HG03097 (cell line): ENCODE data around the gene PCDHGA6.
"Not testable (repeated sequence)": the region's sequence is repeated elsewhere in the genome, so short reads cannot be mapped to it uniquely, and the experiment has no call there.

ENCODE experiments used
- ATAC-seq: cut with Tn5 transposase; IDR thresholded peaks from one replicate; pipeline ENCODE4 v1.9.1; 2021; ENCODE audit not compliant: unreplicated experiment, low FRiP score

Gene PCDHGA6

GRCh38 chr5:141359790-141360426, 13.8 kb upstream of the PCDHGA6 start, which contains the start of gene PCDHGB2:
TSS of gene PCDHGB2 (plus strand) at chr5:141359994. CDS start at chr5:141360136, 142 bp downstream.
- ATAC-seq = no peak

GRCh38 chr5:141360685-141361084, 13.0 kb upstream of the PCDHGA6 start:
- ATAC-seq = no peak

GRCh38 chr5:141362719-141363118, 11.0 kb upstream of the PCDHGA6 start:
- ATAC-seq = no peak

- ATAC-seq = no peak
Observed at GRCh38 chr5:141363952-141364660, 9.6 kb upstream of the PCDHGA6 start, which contains the start of gene PCDHGA5. TSS of gene PCDHGA5 (plus strand) at chr5:141364162. CDS start at chr5:141364331, 169 bp downstream.

- ATAC-seq = no peak
Observed at GRCh38 chr5:141366016-141366896, 7.4 kb upstream of the PCDHGA6 start.

GRCh38 chr5:141369994-141370848, 3.5 kb upstream of the PCDHGA6 start, which contains the start of gene PCDHGB3:
TSS of gene PCDHGB3 (plus strand) at chr5:141370242. CDS start at chr5:141370395, 153 bp downstream.
- ATAC-seq = peak; percentile 68

GRCh38 chr5:141371572-141372475, 1.9 kb upstream of the PCDHGA6 start:
- no peak for ATAC-seq

GRCh38 chr5:141374627-141375026, 936 bp downstream of the PCDHGA6 start:
- ATAC-seq = no peak

GRCh38 chr5:141375444-141376155, 1.9 kb downstream of the PCDHGA6 start:
- not testable (repeated sequence) for ATAC-seq

- no peak for ATAC-seq
Observed at GRCh38 chr5:141382469-141383294, 9.0 kb downstream of the PCDHGA6 start, which contains the start of gene PCDHGA7. TSS of gene PCDHGA7 (plus strand) at chr5:141382742. CDS start at chr5:141382900, 158 bp downstream.

- ATAC-seq = no peak
Observed at GRCh38 chr5:141383345-141383744, 9.7 kb downstream of the PCDHGA6 start.

GRCh38 chr5:141384471-141385267, 11.0 kb downstream of the PCDHGA6 start:
- no peak for ATAC-seq

- ATAC-seq = not testable (repeated sequence)
Observed at GRCh38 chr5:141387557-141388311, 14.0 kb downstream of the PCDHGA6 start, which contains the start of gene PCDHGB4. TSS of gene PCDHGB4 (plus strand) at chr5:141387698. CDS start at chr5:141387885, 187 bp downstream.

GRCh38 chr5:141388661-141389060, 15.0 kb downstream of the PCDHGA6 start:
- ATAC-seq = no peak

- no peak for ATAC-seq
Observed at GRCh38 chr5:141389153-141390042, 15.7 kb downstream of the PCDHGA6 start.
